K562 (cell line): ENCODE measurements around the gene STAB2. TPM values are rescaled to one million over a fixed set of nuclear protein-coding genes. Genes with fewer than 3 reads are reported as not detected.

Source experiments
- ATAC-seq: fragments of 200-7000 bp; cut with Tn5 transposase; 3 replicates; pipeline ENCODE4 v1.9.1; 2020; ENCODE audit warnings: moderate library complexity
- BruUV-seq: library from RNA; stranded (reverse); fragments of 400-500 nt; replicated peaks from 2 replicates; lab custom pipeline; 2021; lab: Mats Ljungman, UMichigan
- CTCF ChIA-PET: fragments of 300-600 bp; formaldehyde crosslinking; extraction: SDS; loops from one replicate; lab custom pipeline; 2021; ENCODE audit warnings: low intra/inter-chr PET ratio; lab: Yijun Ruan, JAX
- POLR2A ChIA-PET: fragments of 300-600, 350-650 bp; sonication (Branson Sonifier 250); formaldehyde crosslinking; extraction: SDS; loops from one replicate; lab custom pipeline; 2021; ENCODE audit warnings: antibody characterized with exemption, inconsistent platforms; lab: Yijun Ruan, JAX
- DNase-seq, 4 experiments: peaks; one replicate each; pipeline versions ENCODE4 v3.0.0 to v3.0.0-alpha.2; 2011 to 2018; ENCODE audit warnings: low spot score in 3 of 4, mixed read lengths in 3 of 4; ENCODE audit errors: extremely low read depth in 1 of 4
- FAIRE-seq: peaks from 2 replicates; lab custom pipeline; 2011; peaks lifted over from hg19 to GRCh38; lab: Jason Lieb, UNC
- H2AFZ ChIP-seq: 2 replicates; pipeline ENCODE4 v1.6.0; 2011; ENCODE audit warnings: low read depth, low read length, control low read depth, inconsistent platforms
- H3K27ac ChIP-seq: fragments of 200-600 bp; 3 replicates; pipeline ENCODE4 v1.8.0; 2011; ENCODE audit warnings: low read depth, mild to moderate bottlenecking, control low read depth, inconsistent platforms, low read length, moderate library complexity, mixed read lengths; ENCODE audit errors: extremely low read depth
- H3K27me3 ChIP-seq, 2 experiments: fragments of 300-600 bp in 1 of 2; 2 replicates in 1 of 2; 3 replicates in 1 of 2; pipeline versions ENCODE4 v1.6.0 to v1.8.0; 2011; ENCODE audit warnings: inconsistent platforms in 2 of 2, low read length in 2 of 2, mild to moderate bottlenecking in 1 of 2, mixed read lengths in 1 of 2, moderate library complexity in 1 of 2; ENCODE audit not compliant: control insufficient read depth in 2 of 2, insufficient read depth in 2 of 2
- H3K36me3 ChIP-seq: fragments of 300-600 bp; 3 replicates; pipeline ENCODE4 v1.8.0; 2011; ENCODE audit warnings: mild to moderate bottlenecking, low read length, inconsistent platforms; ENCODE audit not compliant: control insufficient read depth, insufficient read depth
- H3K4me1 ChIP-seq, 2 experiments: fragments of 200-600 bp in 1 of 2; replicated peaks in 1 of 2; 2 replicates in 1 of 2; 3 replicates in 1 of 2; pipeline versions ENCODE4 v1.5.1 to v1.8.0; 2011; ENCODE audit warnings: inconsistent platforms in 2 of 2, low read length in 2 of 2, mild to moderate bottlenecking in 1 of 2, mixed read lengths in 1 of 2, moderate library complexity in 1 of 2; ENCODE audit not compliant: control insufficient read depth in 2 of 2, insufficient read depth in 2 of 2
- H3K4me2 ChIP-seq: 2 replicates; pipeline ENCODE4 v1.6.1; 2011; ENCODE audit warnings: low read length, control low read depth, inconsistent platforms, mixed read lengths; ENCODE audit not compliant: insufficient read depth
- H3K4me3 ChIP-seq: fragments of 200-600 bp; sonication (generic), shearing (Covaris generic); 2 replicates; pipeline ENCODE4 v1.5.1; 2016; ENCODE audit warnings: control low read depth, inconsistent platforms
- H3K79me2 ChIP-seq: fragments of 200-600 bp; 3 replicates; pipeline ENCODE4 v1.8.0; 2011; ENCODE audit warnings: low read length, inconsistent platforms; ENCODE audit not compliant: control insufficient read depth, insufficient read depth
- H3K9ac ChIP-seq, 2 experiments: 2 replicates each; pipeline versions ENCODE4 v1.6.0 to v1.6.1; 2011; ENCODE audit warnings: low read depth in 2 of 2, low read length in 2 of 2, control low read depth in 1 of 2, inconsistent platforms in 1 of 2, mild to moderate bottlenecking in 1 of 2, mixed read lengths in 1 of 2; ENCODE audit not compliant: insufficient read depth in 1 of 2
- H3K9me1 ChIP-seq: one replicate; pipeline ENCODE4 v1.6.0; 2011; ENCODE audit warnings: inconsistent platforms, mild to moderate bottlenecking, low read length, moderate library complexity; ENCODE audit not compliant: control insufficient read depth, insufficient read depth
- H3K9me3 ChIP-seq: replicated peaks from 2 replicates; pipeline ENCODE4 v1.5.1; 2011; ENCODE audit warnings: low read depth, low read length, inconsistent platforms; ENCODE audit not compliant: control insufficient read depth, insufficient read depth
- H4K20me1 ChIP-seq: replicated peaks from 2 replicates; pipeline ENCODE4 v1.6.1; 2011; ENCODE audit warnings: low read length, inconsistent platforms, mixed read lengths; ENCODE audit not compliant: control insufficient read depth, insufficient read depth
- HNRNPL ChIP-seq: fragments of 200-400 bp; formaldehyde crosslinking; IDR thresholded peaks from 2 replicates; pipeline ENCODE4 v1.6.1; 2017; ENCODE audit warnings: low read depth, mild to moderate bottlenecking, low read length
- HOMEZ ChIP-seq: fragments of 250-450 bp; sonication (Bioruptor Pico); IDR thresholded peaks from 2 replicates; pipeline ENCODE4 v1.4.0; 2020; ENCODE audit warnings: mild to moderate bottlenecking, moderate library complexity
- KDM4B ChIP-seq, 2 experiments: fragments of 450-650 bp in 1 of 2; sonication (generic) in 1 of 2; IDR thresholded peaks; 2 replicates each; pipeline ENCODE4 v1.6.1; 2016 to 2017; ENCODE audit warnings: borderline replicate concordance in 2 of 2, antibody characterized with exemption in 1 of 2, low read depth in 1 of 2, mild to moderate bottlenecking in 1 of 2
- ZKSCAN8 ChIP-seq: fragments of 200-800 bp; sonication (Bioruptor generic); IDR thresholded peaks from 2 replicates; pipeline ENCODE4 v1.6.1; 2016; ENCODE audit warnings: missing genetic modification characterization, missing compliant biosample characterization
- ZMIZ1 ChIP-seq, 2 experiments: fragments of 150-350 bp in 1 of 2; IDR thresholded peaks; 2 replicates each; pipeline ENCODE4 v1.6.1; 2012 to 2016; ENCODE audit warnings: low read depth in 2 of 2, low read length in 2 of 2, mild to moderate bottlenecking in 1 of 2, moderate library complexity in 1 of 2
- ZNF316 ChIP-seq: fragments of 450-650 bp; IDR thresholded peaks from 2 replicates; pipeline ENCODE4 v1.6.1; 2016
- ZNF644 ChIP-seq: fragments of 200-800 bp; sonication (Bioruptor generic); IDR thresholded peaks from 2 replicates; pipeline ENCODE4 v1.6.1; 2016; ENCODE audit warnings: low read depth, missing genetic modification characterization, missing compliant biosample characterization
- WGBS: fragments of 100-300 bp; shearing (Covaris generic); methylation state at CpG from one replicate; pipeline ENCODE4 v1.1.6; 2016; ENCODE audit warnings: low coverage, mixed read lengths; ENCODE audit not compliant: insufficient coverage; ENCODE audit errors: missing lambda C conversion rate; 5-methylcytosine and 5-hydroxymethylcytosine counted together
- in situ Hi-C: fragments of 300-500 bp; cut with MboI; formaldehyde crosslinking; loops from 4 replicates; pipeline ENCODE4 v1.15.0; 2018; ENCODE audit warnings: inconsistent platforms, mixed read lengths
- intact Hi-C: fragments of 100-400 bp; cut with micrococcal nuclease; formaldehyde crosslinking; loops from 2 replicates; pipeline ENCODE4 v1.14.2; 2022
- polyA plus RNA-seq, 8 experiments: library from polyadenylated mRNA; depleted of rRNA in 4 of 8; stranded (reverse) in 5 of 8; unstranded in 3 of 8; fragments of >200 nt; fragmentation: Nextera tagmentation in 2 of 8; fragmentation: Illumina TruSeq in 1 of 8; extraction: Ambion mirVana in 2 of 8; extraction: Trizol in 1 of 8; gene quantifications; 2 replicates each; pipeline versions ENCODE4 v1.2.1 to v1.2.3, GENCODE V29; 2011 to 2014; ENCODE audit warnings: inconsistent platforms in 1 of 8, missing spikeins in 1 of 8
- total RNA-seq, 7 experiments: library from RNA; depleted of rRNA in 6 of 7; stranded (reverse); fragments of >200 nt in 6 of 7; fragmentation: Illumina TruSeq in 2 of 7; extraction: Trizol in 2 of 7; gene quantifications; 2 replicates each; pipeline versions ENCODE4 v1.2.1 to v1.2.3, GENCODE V29; 2011 to 2021; ENCODE audit warnings: low replicate concordance in 1 of 7

The STAB2 gene
- total and polyA plus RNA-seq, 9 of the 15 experiments (the other 6 are each of a cell fraction or from before 2014, with no cell fraction given): 0.10 TPM; not detected in 8

DNA sequence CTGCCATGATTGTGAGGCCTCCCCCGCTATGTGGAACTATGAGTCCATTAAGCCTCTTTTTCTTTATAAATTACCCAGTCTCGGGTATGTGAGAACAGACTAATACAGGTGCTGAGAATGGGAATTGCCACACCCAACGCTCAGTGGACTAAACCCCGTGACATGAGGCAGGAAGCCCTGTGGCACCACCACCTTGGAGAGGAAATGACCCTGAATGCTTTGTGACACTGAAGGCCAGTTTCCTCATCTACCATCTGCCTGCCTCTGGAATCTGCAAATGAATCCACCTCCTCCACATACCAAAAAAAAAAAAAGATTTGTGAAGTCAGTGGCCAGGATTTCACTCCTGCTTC lies 212.4 kb downstream of the STAB2 start:
- Histone ChIP-seq H3K9me3 (no peaks in the 10 kb centered on the region), H3K4me2 (no peak overlapping the region), H3K36me3 (peaks cover 89% of the 10 kb centered on the region), H3K4me1 (peaks cover 9 to 16% of the 10 kb centered on the region in 2 experiments), H3K79me2 (peaks cover 13% of the 10 kb centered on the region; the same call in 2 of the 3 replicates), H3K9me1 (no peaks in the 10 kb centered on the region), H3K4me3 (no peak overlapping the region), H3K9ac (no peak overlapping the region), H3K27ac (no peak overlapping the region), H4K20me1 (no peaks in the 10 kb centered on the region; the same call in 1 of the 2 replicates), H3K27me3 (no peaks in the 10 kb centered on the region), H2AFZ (no peak overlapping the region)
- intact Hi-C loops: no loop called here
- in situ Hi-C loops: no loop called here
- ATAC-seq (no peak), FAIRE-seq (no peak), DNase-seq (no peak)
- CTCF ChIA-PET: no interaction called here
- POLR2A ChIA-PET: no interaction called here
- WGBS: 91% methylated on average over 3 of the region's 4 CpGs
- BruUV-seq: no TSS peak
- no peak for TF ChIP-seq KDM4B (IDR thresholded peaks at IDR 0.05; ENCODE audit: borderline replicate concordance in 2 of 2, low read depth in 1 of 2)

- ATAC-seq: peak; percentile 46
- no peak overlapping the region for H3K4me2 ChIP-seq
- H3K27me3 ChIP-seq: no peaks in the 10 kb centered on the region
- peak overlapping the region in 1 of 2 experiments; percentile 76; a peak in 2 of 4 replicates for H3K9ac ChIP-seq
- 55% methylated on average over 16 of the region's 16 CpGs for WGBS
- H3K4me3 ChIP-seq: no peak overlapping the region
- H3K36me3 ChIP-seq: peaks cover 85% of the 10 kb centered on the region
- no peak for FAIRE-seq
- peaks cover 14 to 19% of the 10 kb centered on the region in 2 experiments for H3K4me1 ChIP-seq
- ChIA-PET CTCF (no interaction called here), POLR2A (interaction anchor here (0.6 to 0.9 kb wide), 2 partner anchors 13 to 157 kb away, joined by 4 to 5 read pairs; a partner anchor contains a TSS)
- no peaks in the 10 kb centered on the region for H3K9me3 ChIP-seq
- in situ Hi-C loops (loop anchor here (10.0 kb wide), 1 partner anchor 1685 kb away; no protein-coding TSS in a partner anchor), intact Hi-C loops (no loop called here)
- H3K9me1 ChIP-seq: no peaks in the 10 kb centered on the region
- no peaks in the 10 kb centered on the region; the same call in 1 of the 2 replicates for H4K20me1 ChIP-seq
- DNase-seq: peak in 3 of 4 experiments; percentile 32 to 64 (median 48)
- H3K27ac ChIP-seq: 0 out of 3 replicates have a peak overlapping the region, but pooled peaks have one; percentile 18
- H3K79me2 ChIP-seq: peaks cover 14% of the 10 kb centered on the region; the same call in 2 of the 3 replicates
- no peak overlapping the region for H2AFZ ChIP-seq
- BruUV-seq: no TSS peak
- TF ChIP-seq HNRNPL (no peak), ZNF316 (no peak), HOMEZ (no peak), ZMIZ1 (IDR thresholded peaks at IDR 0.05; ENCODE audit: low read depth in 2 of 2, low read length in 2 of 2) (no peak), ZNF644 (0 out of 2 replicates have a peak, but pooled peaks have one; percentile 26), ZKSCAN8 (no peak)
These were observed 213.0 kb downstream of the STAB2 start for GRCh38 chr12:103799857-103800771.
